Epithelial cell of proximal tubule (primary cell): ENCODE measurements around the gene PKIG. TPM values are rescaled to one million over a fixed set of nuclear protein-coding genes. Genes with fewer than 3 reads are reported as not detected.

Experiments used
- DNase-seq: peaks from one replicate; pipeline ENCODE4 v3.0.0-alpha.2; 2011; ENCODE audit warnings: low read depth
- H3K4me3 ChIP-seq: 2 replicates; pipeline ENCODE4 v1.5.1; 2011; ENCODE audit warnings: low read depth, mild to moderate bottlenecking, low read length
- total RNA-seq: library from RNA; depleted of rRNA; stranded (reverse); fragments of >200 nt; gene quantifications from 2 replicates; pipeline ENCODE4 v1.2.3, GENCODE V29; 2015
- TF ChIP-seq, protein P1 (sequence below): conservative IDR thresholded peaks from 2 replicates; pipeline ENCODE4 v1.5.1; 2012; ENCODE audit warnings: low read depth, mild to moderate bottlenecking, low read length

Gene PKIG
- total RNA-seq, 1 donor from 2014 or later, result 64.3 TPM

DNA sequence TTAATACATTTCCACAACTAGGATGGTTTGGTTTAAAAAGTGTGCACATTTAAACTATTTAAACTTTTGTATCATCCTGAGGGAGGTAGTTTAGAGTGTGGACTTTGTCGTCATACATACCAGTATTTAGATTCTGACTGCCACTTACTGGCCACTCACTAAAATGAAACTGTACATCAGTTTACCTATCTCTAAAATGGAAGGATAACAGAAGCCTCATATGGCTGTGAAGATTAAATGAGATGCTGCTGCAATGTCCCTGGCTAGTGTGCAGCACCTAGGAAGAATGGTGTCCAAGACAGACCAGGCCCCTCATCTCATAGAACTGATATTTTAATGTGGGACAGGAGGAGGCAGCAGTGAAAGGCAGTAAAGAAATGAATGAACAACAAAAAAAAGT is 12.0 kb upstream of the PKIG start:
- no peak for DNase-seq
- TF ChIP-seq, protein P1, sequence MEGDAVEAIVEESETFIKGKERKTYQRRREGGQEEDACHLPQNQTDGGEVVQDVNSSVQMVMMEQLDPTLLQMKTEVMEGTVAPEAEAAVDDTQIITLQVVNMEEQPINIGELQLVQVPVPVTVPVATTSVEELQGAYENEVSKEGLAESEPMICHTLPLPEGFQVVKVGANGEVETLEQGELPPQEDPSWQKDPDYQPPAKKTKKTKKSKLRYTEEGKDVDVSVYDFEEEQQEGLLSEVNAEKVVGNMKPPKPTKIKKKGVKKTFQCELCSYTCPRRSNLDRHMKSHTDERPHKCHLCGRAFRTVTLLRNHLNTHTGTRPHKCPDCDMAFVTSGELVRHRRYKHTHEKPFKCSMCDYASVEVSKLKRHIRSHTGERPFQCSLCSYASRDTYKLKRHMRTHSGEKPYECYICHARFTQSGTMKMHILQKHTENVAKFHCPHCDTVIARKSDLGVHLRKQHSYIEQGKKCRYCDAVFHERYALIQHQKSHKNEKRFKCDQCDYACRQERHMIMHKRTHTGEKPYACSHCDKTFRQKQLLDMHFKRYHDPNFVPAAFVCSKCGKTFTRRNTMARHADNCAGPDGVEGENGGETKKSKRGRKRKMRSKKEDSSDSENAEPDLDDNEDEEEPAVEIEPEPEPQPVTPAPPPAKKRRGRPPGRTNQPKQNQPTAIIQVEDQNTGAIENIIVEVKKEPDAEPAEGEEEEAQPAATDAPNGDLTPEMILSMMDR, result no peak
- H3K4me3 ChIP-seq, result no peak overlapping the region

DNA sequence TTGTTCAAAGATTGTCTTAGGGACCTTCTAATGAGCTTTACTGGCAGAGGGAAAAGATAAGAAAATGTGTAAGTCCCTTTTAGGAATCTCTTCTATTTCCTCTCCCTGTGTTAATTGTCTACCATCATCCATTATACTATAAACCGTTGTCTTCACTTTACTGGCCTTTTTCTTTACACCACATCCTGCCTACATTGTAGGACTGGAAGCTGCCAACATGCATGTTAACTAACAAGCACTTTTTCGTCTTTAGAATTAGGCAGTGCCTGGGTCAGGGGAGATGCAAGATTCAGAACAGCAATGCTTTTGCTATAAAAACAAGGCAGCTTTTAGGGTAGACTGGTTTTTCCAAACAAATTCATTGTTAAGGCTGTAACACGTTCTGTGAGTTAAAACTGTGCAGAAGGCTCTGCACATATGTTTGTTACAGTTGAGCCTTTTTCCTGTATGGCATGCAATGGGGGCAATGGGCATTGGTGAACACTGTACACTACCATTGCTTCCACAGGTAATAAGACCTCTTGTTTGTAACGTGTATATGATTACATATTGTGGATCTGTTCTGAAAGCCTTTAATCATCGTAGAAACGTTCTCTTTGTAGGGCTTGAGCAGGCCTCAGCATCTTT is 10.9 kb upstream of the PKIG start:
- H3K4me3 ChIP-seq, result no peak overlapping the region
- TF ChIP-seq, protein P1, result no peak
- no peak for DNase-seq

DNA sequence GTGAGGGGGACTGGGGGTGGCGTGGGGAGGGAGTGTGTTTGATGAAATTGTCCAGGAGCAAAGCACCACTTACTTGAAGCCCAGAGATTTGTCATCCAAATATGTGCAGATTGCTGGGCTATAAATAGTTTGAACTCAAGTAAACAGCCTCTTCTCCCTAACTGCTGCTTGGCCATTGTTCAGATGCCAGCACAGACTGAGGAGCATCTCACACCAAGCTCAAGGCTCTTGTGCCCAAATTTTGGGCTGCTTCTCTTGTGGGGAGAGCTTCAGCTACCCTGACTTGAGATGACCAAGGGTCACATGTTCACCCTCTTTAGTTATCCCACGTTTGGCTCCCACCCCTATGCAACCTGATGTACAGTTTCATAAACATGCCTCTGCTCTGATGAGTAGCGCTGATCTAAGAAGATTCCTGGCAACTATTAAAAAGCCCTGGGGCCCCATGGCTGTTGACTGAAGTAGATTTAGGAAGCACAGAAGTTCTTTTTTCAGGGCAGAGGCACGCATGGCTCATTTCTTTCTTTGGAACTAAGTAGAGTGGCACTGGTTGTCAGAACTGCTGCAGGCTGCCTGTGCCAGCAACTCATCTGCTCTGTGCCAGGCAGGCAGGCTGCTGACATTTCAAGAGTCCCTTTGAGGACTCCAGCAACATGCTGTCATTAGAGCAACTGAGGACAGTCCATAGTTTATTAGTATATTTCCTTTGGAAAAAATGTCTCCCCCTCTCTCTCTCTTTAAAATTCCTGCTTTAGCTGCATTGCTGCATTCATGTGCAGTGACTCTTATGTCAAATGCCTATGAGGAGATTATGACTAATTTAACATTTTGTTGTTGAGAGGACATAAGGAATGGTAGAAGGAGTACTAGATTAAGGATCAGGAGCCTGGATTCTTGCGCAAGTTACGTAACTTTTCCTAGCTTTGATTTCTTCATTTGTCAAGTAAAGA is 9.6 kb upstream of the PKIG start:
- no peak overlapping the region for H3K4me3 ChIP-seq
- DNase-seq, result peak; percentile 69
- TF ChIP-seq, protein P1, result no peak

DNA sequence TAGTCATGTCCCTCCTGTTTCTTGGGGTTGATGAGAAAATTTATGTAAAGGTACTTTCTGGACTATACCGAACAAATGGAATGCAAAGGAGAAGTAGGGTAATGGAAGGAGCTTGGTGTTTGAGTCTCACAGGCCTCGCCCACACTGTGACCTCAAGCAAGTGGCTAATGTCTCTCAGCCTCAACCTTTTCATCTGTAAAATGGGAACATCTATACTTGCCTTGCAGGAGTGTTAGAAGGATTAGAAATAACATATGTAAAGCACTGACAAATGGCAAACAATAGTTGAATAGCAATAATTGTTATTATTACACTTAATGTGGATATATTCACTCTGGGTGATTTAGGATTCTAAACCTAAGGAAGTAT is 8.9 kb upstream of the PKIG start:
- no peak for DNase-seq
- TF ChIP-seq, protein P1, result no peak
- no peak overlapping the region for H3K4me3 ChIP-seq

DNA sequence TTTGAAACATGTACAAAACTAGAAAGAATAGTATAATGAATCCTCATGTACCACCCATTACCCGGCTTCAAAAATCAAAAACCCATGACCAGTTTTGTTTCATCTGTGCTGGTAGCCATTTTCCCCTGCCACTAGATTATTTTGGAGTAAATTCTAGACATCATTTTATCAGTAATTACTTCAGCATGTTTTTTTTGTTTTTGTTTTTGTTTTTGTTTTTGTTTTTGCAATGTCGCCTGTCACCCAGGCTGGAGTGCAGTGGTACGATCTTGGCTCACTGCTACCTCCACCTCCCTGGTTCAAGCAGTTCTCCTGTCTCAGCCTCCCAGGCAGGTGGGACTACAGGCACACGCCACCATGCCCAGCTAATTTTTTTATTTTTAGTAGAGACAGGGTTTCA is 8.0 kb upstream of the PKIG start:
- TF ChIP-seq, protein P1, result no peak
- DNase-seq, result no peak
- H3K4me3 ChIP-seq, result no peak overlapping the region

DNA sequence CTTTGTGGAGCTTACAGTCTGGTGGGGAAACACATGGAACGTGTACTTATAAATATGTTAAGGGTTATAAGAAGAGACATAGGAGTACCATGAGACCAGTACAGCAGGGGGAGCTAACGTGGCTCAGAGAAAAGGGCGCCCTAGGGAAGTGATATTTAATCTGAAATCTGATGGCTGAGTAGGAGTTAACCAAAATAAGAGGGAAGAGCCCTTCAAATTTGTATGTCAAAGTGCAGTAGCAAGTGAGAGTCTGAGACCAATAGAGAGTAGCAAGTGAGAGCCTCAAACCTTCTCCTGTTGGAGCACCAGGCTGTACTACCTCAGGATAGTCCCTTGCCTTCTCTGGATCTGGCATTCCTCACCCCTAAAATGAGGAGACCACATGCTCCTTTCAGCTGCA is 6.1 kb upstream of the PKIG start:
- TF ChIP-seq, protein P1, result peak; percentile 45
- DNase-seq, result no peak
- no peak overlapping the region for H3K4me3 ChIP-seq
